ENCODE data around the gene LAMTOR3. TPM values are rescaled to one million over a fixed set of nuclear protein-coding genes. Genes with fewer than 3 reads are reported as not detected.
A peak's percentile ranks its signal among the peaks of the same experiment; 100 is the strongest.

Gene LAMTOR3, protein sequence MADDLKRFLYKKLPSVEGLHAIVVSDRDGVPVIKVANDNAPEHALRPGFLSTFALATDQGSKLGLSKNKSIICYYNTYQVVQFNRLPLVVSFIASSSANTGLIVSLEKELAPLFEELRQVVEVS
- total RNA-seq (2014; rRNA removed; shearing (Covaris generic)) = 27.9 and 44.0 TPM in 2 replicates

DNA sequence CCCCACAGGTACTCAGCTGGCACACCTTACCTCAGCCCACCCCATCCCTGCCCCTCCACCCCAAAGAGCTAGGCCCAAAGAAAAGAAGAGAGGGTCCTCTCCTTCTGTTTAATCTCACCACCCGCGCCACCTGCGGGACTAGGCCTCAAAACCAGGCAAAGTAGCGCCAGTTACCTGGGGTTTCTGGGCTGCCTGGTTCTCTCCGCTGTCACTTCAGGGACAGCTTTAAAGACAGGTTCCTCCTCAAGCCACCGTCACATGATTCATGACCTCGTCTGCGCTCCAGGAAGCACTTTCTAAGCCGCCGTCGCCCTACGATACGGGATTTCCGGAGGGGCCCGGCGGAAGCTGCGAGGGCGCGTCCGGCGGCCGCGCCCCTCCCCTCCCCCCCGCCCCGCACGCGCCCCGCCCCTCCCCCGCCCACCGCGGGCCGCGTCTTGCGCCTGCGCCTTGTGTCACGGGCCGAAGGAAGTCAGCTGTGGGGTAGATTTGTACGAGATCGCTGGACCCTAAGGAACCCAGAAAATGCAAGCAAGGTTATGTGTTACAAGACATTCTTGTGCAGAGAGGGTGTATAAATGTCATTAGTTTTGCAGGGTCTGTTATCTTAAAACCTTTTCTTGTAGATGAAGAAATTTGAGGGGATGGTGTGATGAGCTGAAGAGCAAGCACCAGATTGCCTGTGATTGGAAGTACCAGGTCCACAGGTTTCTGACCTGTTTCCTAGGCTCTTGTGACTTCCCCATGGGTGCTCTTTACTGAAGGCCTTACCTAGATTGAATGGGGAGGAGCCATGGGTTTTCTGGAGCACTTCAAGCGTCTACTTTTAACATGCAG lies at the start of gene LAMTOR3:
Gene LAMTOR3, minus strand, starts transcription at position 267 of the 837 bp plus-strand sequence. CDS start 464 bp downstream, outside the sequence.
- DNase-seq (ENCODE audit: low read depth) = peak; percentile 85

DNA sequence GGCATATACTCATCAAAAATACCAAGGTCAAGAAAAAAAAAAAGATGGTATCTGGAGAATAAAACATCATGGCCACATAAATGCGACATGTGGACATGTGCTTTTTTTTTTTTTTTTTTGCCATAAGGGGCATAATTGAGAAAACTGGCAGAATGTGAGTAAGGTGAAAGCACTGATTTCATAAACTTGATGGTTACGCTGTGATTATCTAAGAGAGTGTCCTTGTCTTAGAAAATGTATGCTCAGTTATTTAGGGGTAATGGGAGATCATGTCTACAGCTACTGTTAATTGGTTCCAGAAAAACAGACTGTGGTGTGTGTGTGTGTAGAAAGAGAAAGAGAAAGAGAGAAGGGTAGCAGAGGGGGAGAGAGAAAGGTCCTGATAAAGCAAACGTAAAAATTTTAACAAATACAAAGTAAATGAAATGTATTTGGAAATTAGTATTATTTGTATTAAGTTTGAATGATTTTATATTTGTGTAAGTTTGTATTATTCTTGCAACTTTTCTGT lies 44.1 kb upstream of the LAMTOR3 start:
- no peak for DNase-seq (ENCODE audit: low read depth)

DNA sequence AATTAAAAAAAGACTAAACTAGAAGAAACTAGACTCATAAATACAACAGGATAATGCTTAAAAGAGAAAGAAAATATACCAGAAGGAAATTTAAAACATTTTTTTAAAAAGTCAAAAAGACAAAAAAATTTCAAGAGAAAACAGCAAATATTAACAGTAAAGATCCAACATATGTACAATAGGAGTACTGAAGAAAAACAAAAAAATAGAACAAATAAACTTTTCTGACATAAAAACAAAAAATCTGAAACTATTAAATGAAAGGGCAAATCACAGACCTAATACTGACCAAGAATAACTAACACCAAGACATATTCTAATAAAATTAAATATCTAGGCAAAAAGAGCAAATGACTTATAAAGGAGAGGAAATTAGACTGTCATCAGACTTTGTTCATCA lies 40.7 kb upstream of the LAMTOR3 start:
- no peak for DNase-seq (ENCODE audit: low read depth)

DNA sequence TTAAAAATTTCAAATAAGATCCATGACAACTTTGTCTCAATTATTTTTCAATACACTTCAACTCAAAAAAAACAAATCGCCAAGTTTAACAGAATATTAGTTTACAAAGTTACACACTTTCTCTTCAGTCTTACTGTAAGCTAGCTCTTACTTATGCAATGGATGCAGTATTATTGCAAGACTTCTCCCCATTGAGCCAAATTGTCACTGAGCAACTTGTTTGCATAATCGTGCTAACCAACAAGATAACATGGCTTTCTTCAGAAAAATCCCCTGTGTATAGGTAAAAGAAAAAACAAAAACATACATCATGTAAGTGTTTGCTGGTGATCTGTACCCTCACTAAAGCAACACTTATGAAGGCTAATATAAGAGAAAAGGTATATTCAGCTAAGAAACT lies 33.3 kb upstream of the LAMTOR3 start:
- no peak for DNase-seq (ENCODE audit: low read depth)

DNA sequence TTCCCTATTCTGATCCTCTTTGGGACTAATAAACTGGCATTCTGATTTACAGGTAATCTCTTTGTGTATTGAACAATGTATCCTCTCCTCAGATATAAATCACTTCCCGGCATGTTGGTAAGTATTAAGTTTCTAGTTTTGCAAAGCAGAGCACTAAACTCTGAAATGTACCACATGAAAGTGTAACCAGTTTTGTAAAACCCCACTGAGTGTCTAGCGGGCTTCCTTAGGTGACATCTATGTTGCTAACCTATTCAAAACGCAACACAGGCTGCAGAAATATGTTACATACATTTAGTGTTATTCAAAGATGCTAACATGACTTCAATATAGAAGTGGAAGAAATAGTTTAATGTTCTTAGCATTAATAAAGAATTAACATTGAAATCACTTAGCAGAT lies 26.9 kb upstream of the LAMTOR3 start:
- no peak for DNase-seq (ENCODE audit: low read depth)

DNA sequence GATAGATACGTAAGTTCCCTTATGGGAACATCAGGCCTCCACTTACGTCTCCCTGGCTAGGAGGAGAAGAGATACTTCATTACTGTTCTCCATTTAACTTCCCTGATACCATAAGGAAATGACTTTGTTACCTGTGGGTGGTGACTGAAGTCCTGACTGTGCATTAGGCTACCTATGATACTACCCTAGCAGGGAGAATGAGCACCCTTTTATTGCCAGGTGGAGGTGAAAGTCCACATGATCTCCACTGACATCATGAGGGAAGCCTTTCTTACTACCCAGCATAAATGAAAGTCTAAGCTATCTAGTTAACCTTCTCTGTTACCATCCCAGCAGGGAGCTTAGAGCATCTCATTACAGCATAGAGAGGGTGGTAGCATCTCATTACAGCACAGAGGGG lies 24.4 kb upstream of the LAMTOR3 start:
- no peak for DNase-seq (ENCODE audit: low read depth)

DNA sequence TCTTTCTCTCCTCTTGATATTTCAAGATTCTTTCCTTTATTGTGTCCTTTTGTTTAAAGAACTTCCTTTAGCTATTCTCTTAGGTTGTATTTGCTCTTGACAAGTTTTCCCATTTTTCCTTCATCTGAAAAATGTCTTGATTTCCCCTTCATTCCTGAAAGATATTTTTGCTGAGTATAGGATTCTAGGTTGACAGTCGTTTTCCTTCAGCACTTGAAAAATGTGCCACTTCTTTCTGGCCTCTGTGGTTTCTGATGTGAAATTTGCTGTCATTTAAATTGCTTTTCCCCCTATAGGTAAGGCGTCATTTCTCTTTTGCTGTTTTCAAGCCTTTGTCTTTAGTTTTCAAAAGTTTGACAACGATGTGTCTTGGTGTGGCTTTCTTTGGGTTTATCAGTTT lies 23.3 kb upstream of the LAMTOR3 start:
- DNase-seq (ENCODE audit: low read depth) = no peak

DNA sequence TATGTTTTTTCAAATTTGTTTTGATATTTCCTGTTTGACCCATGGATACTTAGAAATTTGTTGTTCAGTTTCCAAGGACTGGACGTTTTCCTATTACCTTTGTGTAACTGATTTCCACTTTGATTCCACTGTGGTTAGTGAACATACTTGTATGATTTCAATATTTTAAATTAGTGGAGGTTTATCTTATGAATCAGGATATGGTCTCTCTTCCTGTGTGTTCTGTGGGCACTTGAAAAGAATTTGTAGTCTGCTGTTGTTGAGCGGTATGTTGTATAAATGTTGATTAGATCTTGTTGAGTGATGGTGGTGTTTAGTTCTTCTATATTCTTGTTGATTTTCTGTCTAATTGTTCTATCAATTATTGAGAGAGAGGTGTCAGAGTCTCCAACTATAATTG lies 21.2 kb upstream of the LAMTOR3 start:
- DNase-seq (ENCODE audit: low read depth) = no peak

DNA sequence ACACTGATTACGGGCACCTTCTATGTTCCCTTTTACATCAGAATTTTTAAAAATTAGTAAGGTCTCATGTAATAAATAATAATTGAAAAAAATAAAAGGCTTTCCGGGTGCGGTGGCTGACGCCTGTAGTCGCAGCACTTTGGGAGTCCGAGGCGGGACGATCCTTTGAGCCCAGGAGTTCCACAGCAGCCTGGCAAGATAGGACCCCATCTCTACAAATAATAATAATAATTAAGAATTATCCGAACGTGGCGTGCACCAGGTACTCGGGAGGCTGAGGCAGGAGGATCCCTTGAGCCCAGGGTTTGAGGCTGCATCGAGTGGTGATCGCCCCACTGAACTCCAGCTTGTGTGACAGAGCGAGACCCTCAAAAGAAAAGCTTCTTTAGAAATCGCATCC lies 771 bp upstream of the LAMTOR3 start:
- DNase-seq (ENCODE audit: low read depth) = no peak

DNA sequence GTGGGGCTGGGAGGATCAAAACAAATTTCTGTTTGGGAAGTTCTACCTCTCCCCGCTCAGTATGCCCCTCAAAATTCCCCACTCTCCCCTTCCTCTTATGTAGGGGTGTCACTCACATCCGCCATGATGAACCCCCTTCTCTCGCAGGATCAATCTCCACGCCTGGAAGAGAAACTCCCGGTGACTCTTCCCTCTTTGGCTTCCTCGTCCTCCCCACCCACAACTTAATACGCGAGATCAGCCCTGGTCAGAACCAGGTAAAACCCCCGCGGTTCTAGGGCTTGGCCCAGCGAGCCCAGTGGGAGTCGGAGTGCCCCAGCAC lies 427 bp downstream of the LAMTOR3 start:
- no peak for DNase-seq (ENCODE audit: low read depth)

DNA sequence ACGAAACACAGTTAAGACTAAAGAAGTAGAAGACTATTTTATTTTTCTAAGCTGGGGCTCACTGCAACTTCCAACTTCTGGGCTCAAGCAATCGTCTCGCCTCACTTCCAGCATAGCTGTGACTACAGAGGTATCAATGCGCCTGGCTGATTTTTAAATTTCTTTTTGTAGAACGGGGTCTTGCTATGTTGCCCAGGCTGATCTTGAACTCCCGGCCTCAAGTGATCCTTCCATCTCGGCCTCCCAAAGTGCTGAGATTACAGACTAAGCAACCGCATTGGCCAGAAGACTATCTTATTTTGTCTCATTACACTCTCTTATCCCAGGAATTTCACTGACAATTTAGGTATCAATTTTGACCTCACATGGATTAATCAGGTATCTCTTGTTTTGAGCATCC lies 1.2 kb downstream of the LAMTOR3 start:
- DNase-seq (ENCODE audit: low read depth) = no peak

DNA sequence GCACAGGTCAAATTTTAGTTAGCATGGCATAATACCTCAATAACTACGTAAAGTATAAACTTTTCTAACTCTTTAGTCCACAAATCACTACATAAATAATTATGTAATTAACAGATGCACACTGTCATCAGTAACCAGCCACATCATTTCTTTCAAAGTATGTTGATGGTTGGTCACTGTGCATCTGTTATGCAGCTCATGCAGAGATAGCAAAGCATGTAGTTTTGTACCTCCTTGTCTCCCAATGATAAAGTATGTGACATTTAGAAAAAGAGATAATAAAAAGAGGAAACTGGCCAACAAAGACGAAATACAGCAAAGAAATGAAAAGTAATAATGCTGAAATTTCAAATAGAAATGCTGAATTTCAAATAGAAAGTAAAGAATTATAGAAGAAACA lies 2.9 kb downstream of the LAMTOR3 start:
- no peak for DNase-seq (ENCODE audit: low read depth)

DNA sequence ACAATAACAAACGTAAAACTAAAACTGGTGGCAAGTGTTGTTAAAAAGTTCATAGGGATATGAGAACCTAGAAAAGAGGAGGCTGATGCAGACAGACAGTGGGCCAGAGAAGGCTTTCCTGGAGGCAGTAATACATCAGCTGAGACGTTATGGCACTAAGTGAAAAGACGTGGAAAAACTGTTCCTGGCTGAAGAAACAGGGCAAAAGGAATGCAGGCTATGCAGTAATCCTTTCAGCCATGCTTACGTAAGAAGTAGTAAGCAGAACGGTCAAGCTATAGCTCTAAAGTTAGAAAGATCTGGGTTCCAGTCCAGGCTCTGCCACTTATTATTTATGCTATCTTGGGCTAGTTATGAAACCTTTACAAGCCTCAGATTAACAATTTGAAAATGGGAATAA lies 6.4 kb downstream of the LAMTOR3 start:
- DNase-seq (ENCODE audit: low read depth) = no peak

DNA sequence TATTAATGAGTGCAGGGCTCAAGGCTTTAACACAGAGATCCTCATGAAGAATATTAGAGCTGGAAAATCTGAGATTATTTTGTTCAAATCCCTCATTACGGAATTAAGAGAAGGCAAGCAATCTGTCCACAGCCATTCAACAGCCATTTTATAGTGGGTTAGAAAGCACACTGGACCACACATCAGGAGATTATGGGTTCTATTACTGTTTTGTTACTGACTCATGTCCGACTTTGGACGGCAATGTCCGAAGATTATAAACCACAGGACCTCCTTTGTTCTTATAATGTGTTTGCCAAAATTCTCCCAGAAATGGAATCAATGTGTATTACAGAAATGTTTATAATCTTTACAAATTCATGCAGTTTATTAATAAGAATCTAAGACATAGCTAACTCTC lies 8.1 kb downstream of the LAMTOR3 start:
- DNase-seq (ENCODE audit: low read depth) = peak; percentile 4

DNA sequence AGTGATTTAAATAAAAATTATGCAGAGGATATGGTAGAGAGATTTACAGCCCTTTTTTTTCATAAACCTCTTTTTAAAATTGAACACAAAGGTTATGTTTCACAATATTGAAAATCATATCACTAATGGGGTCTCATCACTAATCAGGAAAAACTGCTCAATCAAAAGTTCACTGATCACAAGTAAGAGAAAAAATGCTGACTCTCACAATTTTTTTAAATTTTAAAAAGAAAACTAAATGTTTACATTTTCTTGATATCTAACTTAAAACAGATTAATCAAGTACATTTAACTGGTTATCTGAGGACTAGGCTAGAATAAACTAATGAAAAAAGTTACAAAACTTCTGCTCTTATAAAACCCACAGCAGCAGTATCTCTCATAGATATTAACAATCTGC lies 8.5 kb downstream of the LAMTOR3 start:
- DNase-seq (ENCODE audit: low read depth) = no peak

DNA sequence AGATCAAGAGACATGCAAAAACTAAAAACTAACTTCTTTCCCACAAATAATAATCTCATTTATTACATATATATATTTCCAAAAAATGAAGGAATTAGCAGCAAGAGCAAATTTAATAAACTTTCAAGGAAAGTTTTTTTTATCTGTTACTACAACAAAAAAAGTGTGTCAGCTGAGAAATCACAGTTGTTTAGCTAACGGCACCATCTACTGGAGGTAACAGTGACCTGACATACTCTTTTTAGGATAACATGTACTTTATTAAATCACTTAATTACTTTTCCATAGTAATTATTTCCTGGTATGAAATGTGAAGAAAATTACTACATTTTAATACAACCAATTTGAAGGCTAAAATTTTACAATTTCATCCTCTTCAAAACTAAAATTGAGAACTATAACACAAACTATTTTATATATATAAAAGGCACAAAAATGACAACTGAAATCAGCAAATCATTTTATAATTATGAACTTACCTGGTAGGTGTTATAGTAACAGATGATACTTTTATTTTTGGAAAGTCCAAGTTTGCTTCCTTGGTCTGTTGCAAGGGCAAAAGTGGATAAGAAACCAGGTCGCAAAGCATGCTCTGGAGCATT lies 9.1 kb downstream of the LAMTOR3 start:
- peak; percentile 43 for DNase-seq (ENCODE audit: low read depth)

DNA sequence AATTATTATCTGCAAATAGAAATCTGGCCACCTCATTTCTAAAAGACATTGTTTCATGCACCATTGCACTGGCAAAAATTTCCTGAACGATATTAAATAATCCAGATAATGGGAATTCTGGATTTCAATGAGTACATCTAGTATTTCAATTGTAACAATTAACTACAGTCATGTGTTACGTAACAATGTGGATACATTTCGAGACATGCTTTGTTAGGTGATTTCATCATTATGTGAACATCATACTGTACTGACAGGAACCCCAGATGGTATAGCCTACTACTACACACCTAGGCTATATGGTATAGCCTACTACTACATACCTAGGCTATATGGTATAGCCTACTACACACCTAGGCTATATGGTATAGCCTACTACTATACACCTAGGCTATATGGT lies 14.8 kb downstream of the LAMTOR3 start:
- no peak for DNase-seq (ENCODE audit: low read depth)

DNA sequence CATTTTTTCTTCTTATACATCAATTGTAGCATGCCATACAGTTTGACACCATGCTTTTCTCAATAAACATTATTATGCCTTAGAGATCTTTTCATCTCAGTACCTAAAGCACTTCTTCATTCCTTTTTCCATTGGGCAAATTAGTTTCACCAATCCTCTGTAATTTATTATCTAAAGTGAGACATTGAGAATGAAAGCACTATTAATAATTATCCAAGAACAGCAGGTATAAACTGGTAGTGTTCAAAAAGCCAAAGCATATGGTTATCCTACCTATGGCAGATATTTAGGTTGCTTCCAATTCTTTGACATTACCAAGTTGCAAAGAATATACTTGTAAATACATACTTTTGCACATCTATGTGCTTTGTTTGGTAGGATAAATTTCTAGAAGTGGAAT lies 15.6 kb downstream of the LAMTOR3 start:
- DNase-seq (ENCODE audit: low read depth) = no peak

DNA sequence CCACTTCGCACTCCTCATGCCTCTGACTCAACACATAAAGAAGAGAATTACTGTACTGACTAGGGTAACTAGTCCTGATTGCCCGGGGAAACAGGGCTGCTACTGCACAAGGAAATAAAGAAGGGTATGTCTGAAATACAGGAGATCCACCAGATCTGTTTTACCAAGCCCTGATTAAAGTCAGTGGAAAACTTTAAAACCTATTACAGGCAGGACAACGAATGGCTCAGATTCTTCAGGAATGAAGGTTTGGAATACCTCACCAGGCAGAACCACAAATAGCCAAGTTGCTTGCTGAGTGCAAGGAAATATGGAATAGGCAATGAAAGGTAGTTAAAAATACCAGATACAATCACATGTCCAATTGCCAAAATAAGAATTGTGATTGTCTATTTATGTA lies 17.3 kb downstream of the LAMTOR3 start:
- no peak for DNase-seq (ENCODE audit: low read depth)

DNA sequence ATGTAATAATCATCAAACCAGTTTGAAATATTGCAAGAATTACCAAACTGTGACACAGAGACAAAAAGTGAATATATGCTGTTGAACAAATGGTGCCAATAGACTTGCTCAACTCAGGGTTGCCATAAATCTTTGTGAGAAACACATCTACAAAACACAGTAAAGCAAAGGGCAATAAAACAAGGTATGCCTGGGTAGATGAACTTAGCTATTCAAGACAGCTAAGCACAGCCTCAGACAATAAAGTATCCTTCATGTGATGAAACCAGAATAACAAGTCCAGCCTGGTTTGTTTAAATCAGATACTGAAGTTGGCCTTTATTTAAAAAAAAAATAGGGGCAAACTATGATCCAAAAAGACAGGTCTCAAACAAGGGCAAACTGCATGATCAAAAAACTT lies 19.2 kb downstream of the LAMTOR3 start:
- no peak for DNase-seq (ENCODE audit: low read depth)

DNA sequence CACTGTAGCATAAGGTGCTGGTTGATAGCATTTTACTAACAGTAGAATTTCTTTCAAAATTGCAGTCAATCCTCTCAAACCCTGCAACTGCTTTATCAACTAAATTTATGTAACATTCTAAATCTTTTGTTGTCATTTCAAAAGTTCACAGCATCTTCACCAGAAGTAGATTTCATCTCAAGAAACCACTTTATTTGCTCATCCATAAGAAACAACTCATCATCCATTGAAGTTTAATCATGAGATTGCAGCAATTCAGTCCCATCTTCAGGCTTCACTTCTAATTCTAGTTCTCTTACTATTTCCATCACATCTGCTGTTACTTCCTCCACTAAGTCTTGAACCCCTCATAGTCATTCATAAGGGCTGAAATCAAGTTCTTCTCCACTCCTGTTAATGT lies 21.7 kb downstream of the LAMTOR3 start:
- no peak for DNase-seq (ENCODE audit: low read depth)

DNA sequence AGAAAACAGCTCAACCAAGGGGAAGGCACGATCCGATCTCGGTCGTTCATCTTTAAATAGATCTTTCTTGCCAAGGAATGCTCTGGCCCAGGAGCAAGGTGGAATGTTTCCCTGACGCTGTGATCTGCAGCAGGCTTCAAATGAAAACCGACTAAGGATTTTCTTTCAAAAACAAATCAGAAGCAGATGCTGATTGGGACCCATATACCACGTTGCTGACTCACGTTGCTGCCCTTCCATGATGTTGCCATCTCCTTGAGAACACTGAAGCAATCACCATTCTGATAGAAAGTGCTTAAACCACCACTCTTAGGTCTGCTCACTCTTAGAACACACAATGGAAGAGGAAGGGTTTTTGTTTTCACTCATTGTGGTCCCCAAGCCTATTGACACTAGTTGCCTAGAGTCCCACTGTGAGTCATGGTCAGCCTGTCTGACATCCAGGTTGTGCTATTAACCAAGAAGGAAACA lies 26.1 kb downstream of the LAMTOR3 start:
- DNase-seq (ENCODE audit: low read depth) = peak; percentile 29

DNA sequence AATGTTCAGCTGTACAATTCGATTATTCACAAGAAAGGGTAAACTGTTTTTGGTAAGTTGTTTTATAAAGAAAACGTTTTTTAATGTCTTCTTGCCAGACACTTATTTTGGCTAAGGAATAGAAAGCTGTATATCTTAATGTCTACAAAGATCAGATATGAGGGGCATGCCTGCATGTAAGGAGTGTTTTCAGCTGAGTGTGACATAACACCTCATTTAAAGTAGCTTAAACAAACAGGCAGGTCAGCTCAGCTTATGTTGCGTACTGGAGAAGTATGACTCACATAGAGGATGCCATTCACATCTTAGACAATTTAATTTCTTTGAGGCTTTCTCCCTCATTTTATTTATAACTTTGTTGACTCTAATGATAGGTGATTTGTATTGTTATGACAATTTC lies 30.4 kb downstream of the LAMTOR3 start:
- DNase-seq (ENCODE audit: low read depth) = peak; percentile 27

All from M059J (cell line).